ENCODE data around the gene C6orf132.

DNA sequence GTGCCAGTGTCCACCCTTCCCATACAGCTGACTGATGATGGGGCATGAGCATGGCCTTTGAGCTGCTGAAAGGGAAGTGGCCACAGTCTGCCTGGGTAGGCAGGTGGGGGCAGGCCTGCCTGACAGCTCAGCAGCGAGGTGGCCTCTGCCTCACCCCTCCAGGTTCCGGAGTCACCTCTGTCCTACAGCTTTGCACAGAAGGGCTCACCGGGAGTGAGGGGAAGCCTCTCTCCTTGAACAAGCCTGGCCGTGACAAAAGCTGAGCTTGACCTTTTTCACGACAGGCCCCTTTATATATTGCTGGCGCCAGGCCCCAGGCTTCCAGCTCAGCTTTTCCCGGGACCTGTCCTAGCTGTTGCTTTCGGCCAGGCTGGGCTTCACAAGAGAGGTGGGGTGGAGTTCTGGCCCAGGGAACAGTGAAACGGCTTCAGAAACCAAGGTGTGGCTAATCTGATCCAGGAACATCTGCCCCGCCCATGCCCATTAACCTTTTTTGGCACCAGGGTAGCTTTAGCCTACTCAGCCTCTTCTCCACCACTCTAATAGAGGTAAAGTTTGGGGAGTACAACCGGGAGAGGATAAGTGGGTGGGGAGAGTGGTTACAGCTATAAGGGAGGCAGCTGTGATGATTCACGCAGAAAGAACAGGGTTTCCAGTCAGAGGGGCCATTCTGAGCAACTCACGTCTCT lies 42.9 kb downstream of the C6orf132 start:
- TF ChIP-seq CTCF (IDR thresholded peaks at IDR 0.05) (no peak), POLR2A (IDR thresholded peaks at IDR 0.05) (no peak)

Data from adrenal gland (tissue), 5 donors.